ENCODE data around the gene CDC42BPG.

CDC42BPG gene

GRCh38 chr11:64805481-64805880 lies 39.0 kb downstream of the CDC42BPG start:
- DNase-seq (ENCODE audit: low read depth, low spot score): no peak

GRCh38 chr11:64804346-64805210 lies 39.9 kb downstream of the CDC42BPG start:
- DNase-seq (ENCODE audit: low read depth, low spot score): no peak

DNA sequence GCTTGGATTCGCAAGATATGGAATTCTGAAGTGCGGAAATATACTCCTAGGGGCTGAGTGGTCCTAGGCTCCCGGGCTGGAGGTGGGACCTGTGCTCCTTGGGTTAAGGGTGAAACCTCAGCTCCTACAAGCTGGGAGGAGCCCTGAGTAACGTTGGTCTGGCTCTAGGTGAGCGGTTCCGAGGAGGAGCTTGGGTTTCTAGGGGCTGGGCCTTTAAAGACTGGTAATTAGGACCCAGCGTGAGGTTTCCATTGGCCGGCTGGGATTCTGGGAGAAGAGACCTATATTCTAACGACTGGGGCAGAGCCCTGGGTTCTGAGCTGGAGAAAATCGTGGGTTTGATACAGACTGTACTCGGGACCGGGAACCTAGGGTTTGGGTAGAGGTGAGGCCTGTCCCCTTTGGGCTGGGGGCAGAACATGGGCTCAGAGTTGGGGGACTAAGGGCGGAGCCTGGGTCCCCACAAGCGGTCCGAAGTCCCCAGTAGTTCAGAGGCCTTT lies 40.6 kb downstream of the CDC42BPG start:
- DNase-seq (ENCODE audit: low read depth, low spot score): no peak

- DNase-seq (ENCODE audit: low read depth, low spot score): peak; percentile 57
These were observed 41.2 kb downstream of the CDC42BPG start, which contains the start of gene MAP4K2 for GRCh38 chr11:64803158-64803845. TSS of gene MAP4K2 (minus strand) at chr11:64803214. CDS start at chr11:64803149, 65 bp downstream.

GRCh38 chr11:64802370-64803157 lies 41.9 kb downstream of the CDC42BPG start:
- no peak for DNase-seq (ENCODE audit: low read depth, low spot score)

DNA sequence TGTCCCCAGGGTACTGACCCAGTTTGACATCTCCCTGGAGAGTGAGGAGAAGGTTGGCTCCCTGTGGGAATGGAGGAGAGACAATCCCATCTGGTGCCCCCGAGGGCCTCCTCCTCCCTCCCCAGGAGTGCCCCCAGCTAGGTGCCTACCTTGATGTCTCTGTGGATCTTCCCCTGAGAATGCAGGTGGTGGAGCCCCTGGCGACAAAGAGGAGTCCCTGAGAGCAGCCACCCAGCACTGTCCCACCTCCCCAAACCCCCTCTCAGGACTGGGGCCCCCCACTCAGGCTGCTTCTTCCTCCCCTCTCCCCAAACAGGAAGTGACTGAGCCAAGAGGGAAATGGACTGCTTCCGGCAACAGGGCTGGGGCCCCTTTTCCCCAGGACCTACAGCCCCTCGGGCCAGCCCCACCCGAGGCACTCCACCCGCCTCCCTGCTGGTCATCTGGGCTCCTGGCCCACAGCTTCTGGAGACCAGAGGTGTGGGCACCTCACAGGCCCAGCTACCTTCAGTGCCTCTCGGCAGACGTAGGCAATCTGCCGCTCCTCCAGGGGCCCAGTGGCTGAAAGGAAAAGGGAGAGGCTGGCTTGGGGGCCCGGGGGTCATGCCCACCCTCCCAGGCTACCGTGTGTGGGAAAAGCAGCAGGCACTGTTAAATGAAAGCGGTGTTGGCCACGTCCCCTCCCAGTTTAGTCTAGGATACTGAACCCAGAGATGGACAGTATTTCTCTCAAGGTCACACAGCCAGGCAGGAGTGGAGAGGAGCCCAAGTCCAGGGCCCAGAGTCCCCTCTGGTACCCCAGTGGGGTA lies 42.7 kb downstream of the CDC42BPG start:
- no peak for DNase-seq (ENCODE audit: low read depth, low spot score)

GRCh38 chr11:64801158-64801464 lies 43.3 kb downstream of the CDC42BPG start:
- DNase-seq (ENCODE audit: low read depth, low spot score): no peak

- DNase-seq (ENCODE audit: low read depth, low spot score): no peak
These were observed 43.9 kb downstream of the CDC42BPG start for GRCh38 chr11:64800303-64801157.

DNA sequence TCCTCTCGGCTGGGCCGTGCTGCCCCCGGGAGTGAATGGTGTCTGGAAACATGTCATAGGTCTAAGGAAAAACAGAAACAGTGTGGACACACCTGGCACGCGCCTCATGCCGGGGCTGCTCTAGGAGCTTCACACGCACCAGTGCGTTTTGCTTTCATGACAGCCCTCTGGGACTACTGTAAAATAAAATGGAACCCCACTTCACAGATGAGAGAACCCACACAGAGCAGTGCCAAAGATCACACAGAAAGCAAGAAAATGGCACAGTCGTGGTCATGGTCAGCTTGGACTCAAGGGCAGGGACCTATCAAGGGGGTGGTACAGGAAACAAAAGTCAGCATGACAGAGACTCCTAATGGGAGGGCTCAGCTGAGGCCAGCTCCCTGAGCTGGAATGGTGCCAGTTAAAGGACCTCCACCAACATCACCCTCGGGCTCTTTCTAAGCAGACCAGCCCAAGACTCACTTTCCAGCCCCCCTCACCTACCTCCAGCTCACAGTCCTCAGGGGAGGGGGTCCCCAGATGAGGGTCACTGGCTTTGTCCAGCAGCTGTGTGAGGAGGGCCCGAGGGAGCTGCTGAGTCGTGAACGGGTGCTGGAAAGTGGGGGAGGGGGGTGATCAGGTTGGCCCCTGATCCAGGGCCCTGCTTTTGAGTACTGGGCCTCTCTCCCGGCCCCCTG lies 44.7 kb downstream of the CDC42BPG start:
- no peak for DNase-seq (ENCODE audit: low read depth, low spot score)

- no peak for DNase-seq (ENCODE audit: low read depth, low spot score)
These were observed 45.2 kb downstream of the CDC42BPG start for GRCh38 chr11:64799256-64799622.

- no peak for DNase-seq (ENCODE audit: low read depth, low spot score)
These were observed 47.5 kb downstream of the CDC42BPG start for GRCh38 chr11:64796757-64797541.

GRCh38 chr11:64796047-64796756 lies 48.3 kb downstream of the CDC42BPG start:
- no peak for DNase-seq (ENCODE audit: low read depth, low spot score)

DNA sequence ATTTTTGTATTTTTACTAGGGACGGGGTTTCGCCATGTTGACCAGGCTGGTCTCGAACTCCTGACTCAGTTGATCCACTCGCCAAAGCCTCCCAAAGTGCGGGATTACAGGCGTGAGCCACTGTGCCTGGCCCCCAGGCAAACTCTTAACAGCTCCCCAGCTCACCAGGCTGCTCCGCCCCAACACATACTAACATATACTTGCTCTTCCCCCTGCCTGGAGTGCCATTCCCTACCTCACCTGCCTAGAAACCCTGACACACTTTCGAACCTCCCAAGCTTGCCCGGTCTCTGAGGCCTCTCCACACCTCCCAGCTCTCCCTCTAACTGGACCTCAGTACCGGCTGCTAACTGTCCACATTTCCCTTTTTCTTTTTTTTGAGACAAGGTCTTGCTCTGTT lies 49.9 kb downstream of the CDC42BPG start:
- no peak for DNase-seq (ENCODE audit: low read depth, low spot score)

DNA sequence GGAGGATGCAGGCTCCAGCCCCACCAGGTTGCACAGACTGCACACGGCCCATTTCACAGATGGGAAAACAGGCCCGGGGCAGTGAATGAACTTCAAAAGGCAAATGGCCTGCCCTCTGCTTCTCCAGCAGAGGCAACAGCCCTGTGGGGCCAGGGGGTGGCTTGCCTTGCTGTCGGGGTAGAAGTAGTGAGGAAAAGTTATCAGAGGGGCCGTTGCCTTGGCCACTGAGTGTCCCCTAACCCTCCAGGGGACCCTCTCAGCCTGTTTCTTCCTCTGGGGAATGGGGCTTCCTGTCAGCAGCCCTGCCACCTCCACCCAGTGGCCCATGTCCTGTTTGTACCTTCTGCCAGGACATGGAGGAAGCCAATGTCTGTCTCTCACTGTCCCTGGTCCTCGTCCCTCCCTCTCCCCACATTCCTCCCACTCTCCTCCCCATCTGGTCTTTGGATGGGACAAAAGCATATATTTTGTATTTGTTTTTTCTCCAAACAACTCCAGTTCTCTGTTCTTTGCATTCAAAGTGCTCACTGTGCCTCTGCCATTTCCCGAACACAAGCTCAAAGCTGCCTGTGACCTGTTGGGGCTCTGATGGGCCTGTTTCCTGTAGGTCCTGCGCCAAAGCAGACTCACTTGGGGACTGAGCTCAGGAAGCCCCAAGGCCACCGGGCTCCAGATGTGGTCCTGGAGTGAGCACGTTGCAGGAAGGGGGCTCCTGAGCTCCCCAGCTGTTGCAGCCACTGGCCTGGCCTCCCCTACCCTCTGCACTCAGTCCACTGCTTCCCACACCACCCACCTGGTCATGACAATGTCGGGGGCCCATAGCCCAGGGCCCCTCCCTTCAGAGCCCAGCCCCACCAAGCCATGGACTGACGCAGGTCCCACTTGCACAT lies 50.9 kb downstream of the CDC42BPG start:
- DNase-seq (ENCODE audit: low read depth, low spot score): no peak

- no peak for DNase-seq (ENCODE audit: low read depth, low spot score)
These were observed 52.0 kb downstream of the CDC42BPG start for GRCh38 chr11:64792482-64792881.

DNA sequence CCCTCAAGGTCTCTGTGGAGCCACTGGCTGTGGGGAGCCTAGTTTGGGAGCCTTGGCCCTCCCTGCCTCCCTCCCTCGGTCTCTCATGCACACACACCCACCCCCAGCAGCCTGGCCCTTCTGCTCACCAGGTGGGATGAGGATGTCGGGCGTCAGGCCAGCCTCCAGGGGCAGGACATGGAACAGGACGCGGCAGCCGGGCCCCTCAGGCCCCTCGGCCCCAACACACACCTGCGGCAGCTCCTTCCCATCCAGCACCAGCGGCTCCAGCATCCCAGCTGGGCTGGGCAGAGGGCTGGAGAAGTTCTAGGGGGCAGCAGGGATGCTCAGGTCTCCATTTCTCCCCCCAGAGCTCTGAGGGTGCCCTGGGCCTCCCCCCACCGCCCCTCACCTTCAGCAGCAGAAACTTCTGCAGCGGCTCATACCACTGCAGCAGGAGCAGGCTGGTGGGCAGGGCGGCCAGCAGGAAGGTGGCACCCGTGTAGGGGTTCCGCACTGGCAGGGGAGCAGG lies 52.6 kb downstream of the CDC42BPG start:
- DNase-seq (ENCODE audit: low read depth, low spot score): no peak

All from smooth muscle cell of the brain vasculature (primary cell).